ENCODE measurements around the gene VAMP1. TPM values are rescaled to one million over a fixed set of nuclear protein-coding genes. Genes with fewer than 3 reads are reported as not detected.

The VAMP1 gene
- total and polyA plus RNA-seq, 2 of the 8 experiments (the other 6 are each of a cell fraction or from before 2014, with no cell fraction given): 10.8 to 23.1 TPM

- no peak for TF ChIP-seq TAF7 (optimal IDR thresholded peaks at IDR 0.05; ENCODE audit: borderline replicate concordance, low read depth, low read length)
These were observed 4.9 kb downstream of the VAMP1 start (continued) for GRCh38 chr12:6465467-6466183.

All from H1 (cell line).